GM12878 (cell line): Measurements from ENCODE around the gene SMARCC1. TPM values are rescaled to one million over a fixed set of nuclear protein-coding genes. Genes with fewer than 3 reads are reported as not detected.

Experiments used
- ATAC-seq: fragments of 200-7000 bp; cut with Tn5 transposase; 3 replicates; pipeline ENCODE4 v1.9.1; 2020; ENCODE audit warnings: mild to moderate bottlenecking, moderate library complexity
- BruUV-seq: library from RNA; stranded (reverse); fragments of 400-500 nt; replicated peaks from 2 replicates; lab custom pipeline; 2021; lab: Mats Ljungman, UMichigan
- CTCF ChIA-PET: fragments of 300-600 bp; sonication (Branson Sonifier 250); formaldehyde crosslinking; extraction: SDS; loops from one replicate; lab custom pipeline; 2021; ENCODE audit warnings: inconsistent platforms; lab: Yijun Ruan, JAX
- POLR2A ChIA-PET: fragments of 350-600 bp; formaldehyde crosslinking; extraction: SDS; loops from one replicate; lab custom pipeline; 2021; ENCODE audit warnings: inconsistent platforms; lab: Charles Lee
- RAD21 ChIA-PET: fragments of 300-600 bp; sonication (Branson Sonifier 250); formaldehyde crosslinking; loops from one replicate; lab custom pipeline; 2023; ENCODE audit warnings: antibody characterized with exemption; ENCODE audit not compliant: unreplicated experiment; lab: Charles Lee
- SMC1A ChIA-PET: fragments of 300-600 bp; sonication (Branson Sonifier 250); formaldehyde crosslinking; loops from one replicate; lab custom pipeline; 2023; ENCODE audit not compliant: unreplicated experiment, uncharacterized antibody; lab: Charles Lee
- DNase-seq: peaks from one replicate; pipeline ENCODE4 v3.0.0-alpha.2; 2011; ENCODE audit warnings: low read depth, low spot score
- FAIRE-seq: peaks from 3 replicates; lab custom pipeline; 2011; peaks lifted over from hg19 to GRCh38; lab: Jason Lieb, UNC
- H2AFZ ChIP-seq: 2 replicates; pipeline ENCODE4 v1.6.0; 2011; ENCODE audit warnings: low read depth, low read length, control low read depth; ENCODE audit not compliant: control insufficient read depth
- H3K27ac ChIP-seq: 2 replicates; pipeline ENCODE4 v1.5.1; 2011; ENCODE audit warnings: control low read depth; ENCODE audit not compliant: control insufficient read depth, insufficient read depth
- H3K27me3 ChIP-seq, 2 experiments: replicated peaks in 1 of 2; 2 replicates each; pipeline versions ENCODE4 v1.6.0 to v1.6.1; 2011; ENCODE audit warnings: low read length in 1 of 2; ENCODE audit not compliant: control insufficient read depth in 2 of 2, insufficient read depth in 2 of 2
- H3K36me3 ChIP-seq, 2 experiments: 2 replicates each; pipeline ENCODE4 v1.5.1; 2011; ENCODE audit warnings: low read length in 1 of 2; ENCODE audit not compliant: control insufficient read depth in 2 of 2, insufficient read depth in 2 of 2
- H3K4me1 ChIP-seq: 2 replicates; pipeline ENCODE4 v1.6.1; 2011; ENCODE audit warnings: mild to moderate bottlenecking, low read length, moderate library complexity, mixed read lengths; ENCODE audit not compliant: control insufficient read depth, insufficient read depth
- H3K4me2 ChIP-seq: 2 replicates; pipeline ENCODE4 v1.6.0; 2011; ENCODE audit warnings: control low read depth; ENCODE audit not compliant: control insufficient read depth, insufficient read depth
- H3K4me3 ChIP-seq: fragments of 200-600 bp; sonication (generic); 2 replicates; pipeline ENCODE4 v1.5.1; 2016
- H3K79me2 ChIP-seq: 2 replicates; pipeline ENCODE4 v1.6.0; 2011; ENCODE audit warnings: low read length; ENCODE audit not compliant: control insufficient read depth, insufficient read depth
- H3K9ac ChIP-seq: 2 replicates; pipeline ENCODE4 v1.8.0; 2011; ENCODE audit warnings: low read length, control low read depth, mixed read lengths; ENCODE audit not compliant: control insufficient read depth, insufficient read depth
- H3K9me3 ChIP-seq: replicated peaks from 3 replicates; pipeline ENCODE4 v1.5.1; 2011; ENCODE audit warnings: mild to moderate bottlenecking, low read length; ENCODE audit not compliant: control insufficient read depth, insufficient read depth
- H4K20me1 ChIP-seq: 2 replicates; pipeline ENCODE4 v1.6.0; 2011; ENCODE audit not compliant: control insufficient read depth, insufficient read depth
- ASH2L ChIP-seq: fragments of 300-600, 200-600 bp; sonication (generic); IDR thresholded peaks from 2 replicates; pipeline ENCODE4 v1.6.1; 2017; ENCODE audit warnings: low read depth, mild to moderate bottlenecking, borderline replicate concordance
- ATF3 ChIP-seq: IDR thresholded peaks from 2 replicates; pipeline ENCODE4 v1.6.1; 2011; ENCODE audit warnings: low read depth, mild to moderate bottlenecking, low read length, moderate library complexity, borderline replicate concordance; ENCODE audit errors: extremely low read depth
- BACH1 ChIP-seq: fragments of 450-650 bp; IDR thresholded peaks from 2 replicates; pipeline ENCODE4 v1.6.1; 2017; ENCODE audit warnings: mild to moderate bottlenecking, borderline replicate concordance
- BMI1 ChIP-seq: fragments of 450-650 bp; IDR thresholded peaks from 2 replicates; pipeline ENCODE4 v1.6.1; 2016; ENCODE audit warnings: mild to moderate bottlenecking, moderate library complexity, borderline replicate concordance
- MEF2B ChIP-seq: fragments of 450-650 bp; IDR thresholded peaks from 2 replicates; pipeline ENCODE4 v1.6.1; 2018; ENCODE audit warnings: mild to moderate bottlenecking, moderate library complexity; ENCODE audit not compliant: partially characterized antibody, poor library complexity, severe bottlenecking
- NFIC ChIP-seq: IDR thresholded peaks from 2 replicates; pipeline ENCODE4 v1.6.1; 2012; ENCODE audit warnings: low read depth, mild to moderate bottlenecking, inconsistent platforms, low read length, moderate library complexity
- RAD21 ChIP-seq: IDR thresholded peaks from 2 replicates; pipeline ENCODE4 v1.6.1; 2011; ENCODE audit warnings: mild to moderate bottlenecking, low read depth, low read length, moderate library complexity; ENCODE audit not compliant: insufficient read depth
- SMARCA5 ChIP-seq: fragments of 450-650 bp; IDR thresholded peaks from 2 replicates; pipeline ENCODE4 v1.6.1; 2017; ENCODE audit warnings: mild to moderate bottlenecking
- SREBF1 ChIP-seq: IDR thresholded peaks from 2 replicates; pipeline ENCODE4 v1.6.1; 2012; ENCODE audit warnings: mild to moderate bottlenecking, low read length
- STAT1 ChIP-seq: fragments of 450-650 bp; conservative IDR thresholded peaks from 2 replicates; pipeline ENCODE4 v1.6.1; 2014; ENCODE audit warnings: antibody characterized with exemption, mild to moderate bottlenecking
- TBL1XR1 ChIP-seq: IDR thresholded peaks from 2 replicates; pipeline ENCODE4 v1.6.1; 2012; ENCODE audit warnings: low read depth, low read length, improper control_type of control experiment
- TCF3 ChIP-seq: IDR thresholded peaks from 2 replicates; pipeline ENCODE4 v1.6.1; 2012; ENCODE audit warnings: low read depth, mild to moderate bottlenecking, low read length, borderline replicate concordance; ENCODE audit not compliant: insufficient read depth
- USF2 ChIP-seq: IDR thresholded peaks from 2 replicates; pipeline ENCODE4 v1.6.1; 2011; ENCODE audit warnings: low read depth, low read length, improper control_type of control experiment, borderline replicate concordance
- ZBTB33 ChIP-seq: fragments of 450-650 bp; IDR thresholded peaks from 2 replicates; pipeline ENCODE4 v1.6.1; 2017; ENCODE audit warnings: mild to moderate bottlenecking
- ZNF24 ChIP-seq: fragments of 450-650 bp; IDR thresholded peaks from 2 replicates; pipeline ENCODE4 v1.6.1; 2017; ENCODE audit warnings: antibody characterized with exemption, mild to moderate bottlenecking
- ZSCAN29 ChIP-seq: fragments of 450-650 bp; IDR thresholded peaks from 2 replicates; pipeline ENCODE4 v1.6.1; 2017; ENCODE audit warnings: mild to moderate bottlenecking, moderate library complexity
- WGBS: methylation state at CpG from one replicate; pipeline ENCODE4 v1.1.6; 2016; ENCODE audit warnings: low lambda C conversion rate; ENCODE audit not compliant: insufficient replicate concordance, insufficient coverage; ENCODE audit errors: missing lambda C conversion rate; 5-methylcytosine and 5-hydroxymethylcytosine counted together
- in situ Hi-C: fragments of 300-500 bp; cut with MboI; formaldehyde crosslinking; loops from 9 replicates; pipeline ENCODE4 v1.14.3; 2018; ENCODE audit warnings: mixed read lengths
- intact Hi-C: fragments of 100-400 bp; cut with micrococcal nuclease; formaldehyde crosslinking; loops from one replicate; pipeline ENCODE4 v1.14.2; 2022; ENCODE audit not compliant: unreplicated experiment
- polyA plus RNA-seq, 11 experiments: library from polyadenylated mRNA; depleted of rRNA in 4 of 11; unstranded in 6 of 11; stranded (reverse) in 5 of 11; fragments of >200 nt; fragmentation: Nextera tagmentation in 4 of 11; fragmentation: Illumina TruSeq in 1 of 11; extraction: Ambion mirVana in 4 of 11; extraction: Trizol in 1 of 11; gene quantifications; 1 replicate in 1 of 11; 2 replicates in 10 of 11; pipeline versions ENCODE4 v1.2.1 to v1.2.3, GENCODE V29; 2011 to 2016; ENCODE audit warnings: inconsistent platforms in 2 of 11, missing spikeins in 2 of 11, low read depth in 1 of 11
- total RNA-seq, 4 experiments: library from RNA; depleted of rRNA in 3 of 4; stranded (reverse); fragments of >200 nt in 3 of 4; fragmentation: Illumina TruSeq in 1 of 4; extraction: Trizol in 1 of 4; gene quantifications; 2 replicates each; pipeline versions ENCODE4 v1.2.1 to v1.2.3, GENCODE V29; 2013 to 2021

Gene SMARCC1
- total and polyA plus RNA-seq, 10 of the 15 experiments (the other 5 are each of a cell fraction or from before 2014, with no cell fraction given) = 26.6 to 147 (median 57.1) TPM

- FAIRE-seq = no peak
- in situ Hi-C loops = no loop called here
- Histone ChIP-seq H3K9me3 (no peaks in the 10 kb centered on the region), H4K20me1 (no peaks in the 10 kb centered on the region), H3K27ac (no peak overlapping the region), H3K27me3 (no peaks in the 10 kb centered on the region), H3K4me2 (no peak overlapping the region), H3K4me3 (no peak overlapping the region), H3K79me2 (no peaks in the 10 kb centered on the region), H2AFZ (no peak overlapping the region), H3K36me3 (peaks cover 11 to 25% of the 10 kb centered on the region in 2 experiments), H3K9ac (no peak overlapping the region), H3K4me1 (no peaks in the 10 kb centered on the region)
- no TSS peak for BruUV-seq
- no peak for ATAC-seq
- ChIA-PET POLR2A (no interaction called here), SMC1A (no interaction called here), CTCF (no interaction called here), RAD21 (no interaction called here)
- TF ChIP-seq TBL1XR1 (no peak), ATF3 (no peak), ASH2L (no peak), BACH1 (no peak)
- DNase-seq = no peak
- intact Hi-C loops = no loop called here
- 89% methylated on average over 11 of the region's 11 CpGs for WGBS
Measured at GRCh38 chr3:47701388-47701787, 80.3 kb downstream of the SMARCC1 start.

- no peak overlapping the region for H3K4me2 ChIP-seq
- no peak overlapping the region for H3K4me3 ChIP-seq
- ChIA-PET SMC1A (no interaction called here), CTCF (no interaction called here), RAD21 (no interaction called here), POLR2A (no interaction called here)
- in situ Hi-C loops = no loop called here
- H3K36me3 ChIP-seq = peaks cover 4 to 27% of the 10 kb centered on the region in 2 experiments
- no peak overlapping the region for H2AFZ ChIP-seq
- no peak overlapping the region for H3K27ac ChIP-seq
- no peaks in the 10 kb centered on the region for H3K27me3 ChIP-seq
- H3K4me1 ChIP-seq = no peaks in the 10 kb centered on the region
- intact Hi-C loops = no loop called here
- BruUV-seq = no TSS peak
- DNase-seq (no peak), ATAC-seq (no peak), FAIRE-seq (no peak)
- H3K9ac ChIP-seq = no peak overlapping the region
- H4K20me1 ChIP-seq = no peaks in the 10 kb centered on the region
- no peaks in the 10 kb centered on the region for H3K9me3 ChIP-seq
- H3K79me2 ChIP-seq = no peaks in the 10 kb centered on the region
- TF ChIP-seq STAT1 (no peak), ATF3 (no peak), NFIC (no peak), MEF2B (no peak), RAD21 (no peak), USF2 (no peak), ZSCAN29 (no peak), BMI1 (no peak), SREBF1 (no peak), SMARCA5 (no peak), TCF3 (no peak), ZBTB33 (no peak), ZNF24 (no peak)
Measured at GRCh38 chr3:47692158-47692557, 89.5 kb downstream of the SMARCC1 start.
